HG02970 (cell line): Measurements from ENCODE around the gene PPIL6.

Experiments
- ATAC-seq: cut with Tn5 transposase; IDR thresholded peaks from one replicate; pipeline ENCODE4 v1.9.1; 2021; ENCODE audit warnings: mild to moderate bottlenecking, moderate library complexity, moderate number of reproducible peaks; ENCODE audit not compliant: unreplicated experiment, low FRiP score

Gene PPIL6

DNA sequence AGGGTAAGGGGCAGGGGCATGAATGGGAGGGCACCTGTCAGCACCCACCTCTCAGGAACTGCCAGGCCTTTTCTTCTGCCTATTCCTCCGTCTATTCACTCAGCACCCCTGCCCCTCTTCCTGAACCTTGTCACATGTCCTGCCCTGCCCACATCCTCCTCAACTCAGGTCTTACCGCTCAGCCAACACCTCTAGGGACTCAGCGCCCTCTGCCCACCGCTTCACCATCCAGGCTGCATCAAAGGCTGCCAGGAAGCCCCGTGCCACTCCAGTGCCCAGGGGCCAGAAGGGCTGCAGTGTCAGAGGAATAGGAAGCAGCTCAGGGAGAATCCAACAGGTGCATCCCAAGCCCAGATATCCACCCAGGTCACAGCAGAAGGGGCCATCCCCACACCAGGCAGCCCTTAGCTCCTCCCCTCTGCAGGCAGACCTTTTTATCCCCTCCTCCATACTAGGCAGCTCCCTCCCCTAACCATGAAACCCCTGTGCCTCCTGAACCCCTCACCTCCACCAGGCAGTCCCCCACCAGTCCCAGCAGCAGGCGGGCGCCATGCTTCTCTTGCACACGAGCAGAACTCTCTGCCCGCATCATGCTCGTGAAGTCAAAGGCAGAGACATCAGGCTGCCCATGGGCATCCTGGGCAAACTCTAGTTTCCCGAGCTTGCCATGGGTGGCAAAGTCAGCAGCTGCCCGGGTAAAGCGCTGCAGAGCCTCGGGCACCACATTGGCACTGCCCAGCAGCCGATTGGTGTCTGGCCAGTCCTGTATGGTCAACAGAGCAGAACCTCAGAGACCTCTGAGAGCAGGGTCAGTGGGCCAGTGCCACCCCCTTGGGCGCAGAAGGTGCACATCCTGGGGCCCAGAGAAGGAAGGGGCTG is 9.6 kb upstream of the PPIL6 start:
- no peak for ATAC-seq

DNA sequence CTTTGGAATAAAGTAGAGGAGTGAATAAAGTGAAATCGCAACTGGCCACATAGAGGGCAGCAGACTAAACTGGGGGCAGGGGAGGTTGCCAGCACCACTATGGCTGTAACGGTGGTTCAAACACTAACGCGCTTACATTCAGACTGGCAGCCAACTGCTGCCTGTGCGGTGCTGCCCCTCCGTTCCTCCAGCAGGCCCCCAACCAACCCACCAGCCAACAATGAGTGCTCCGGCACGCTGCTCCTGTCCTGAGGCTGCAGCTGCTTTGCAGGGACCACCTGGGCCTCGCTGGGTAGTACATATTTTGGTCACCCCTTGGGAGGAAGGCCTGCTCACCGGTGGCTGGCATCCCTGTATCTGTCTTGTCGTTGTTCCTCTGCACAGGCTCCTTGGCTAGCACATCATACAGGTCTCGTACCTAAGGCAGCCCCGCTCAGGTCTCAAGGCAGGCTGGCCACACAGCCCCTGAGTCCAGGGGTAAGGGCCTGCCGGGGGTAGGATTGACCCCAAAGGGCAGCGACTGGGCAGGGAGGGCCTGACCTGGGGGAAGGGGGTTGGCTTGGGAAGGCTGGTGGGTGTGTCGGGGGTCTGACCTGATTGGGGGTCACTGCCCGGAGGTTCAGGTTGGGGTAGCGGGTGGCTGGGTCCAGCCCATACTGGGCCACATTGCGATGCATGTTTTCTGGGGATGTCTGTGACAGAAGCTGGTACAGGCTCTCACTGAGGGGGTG is 8.8 kb upstream of the PPIL6 start:
- no peak for ATAC-seq

DNA sequence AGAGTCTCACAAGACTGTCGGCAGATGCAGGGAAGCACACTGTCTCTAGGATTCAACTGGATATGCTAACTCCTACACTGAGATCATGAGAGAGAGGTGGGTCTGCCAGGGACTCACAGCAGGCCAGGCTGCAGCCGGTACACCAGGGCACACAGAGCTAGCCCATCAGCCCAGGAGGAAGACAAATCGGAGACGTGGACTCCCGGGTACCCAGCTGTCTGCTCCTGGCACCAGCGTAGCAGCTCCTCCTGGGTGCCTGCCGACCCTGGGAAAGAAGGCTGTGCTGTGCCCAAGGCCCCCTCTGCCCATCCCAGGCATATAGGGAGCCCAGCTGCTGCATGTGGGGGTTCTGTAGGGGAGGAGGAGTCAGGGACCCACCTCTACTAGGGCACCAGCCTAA is 8.2 kb upstream of the PPIL6 start:
- ATAC-seq = no peak

DNA sequence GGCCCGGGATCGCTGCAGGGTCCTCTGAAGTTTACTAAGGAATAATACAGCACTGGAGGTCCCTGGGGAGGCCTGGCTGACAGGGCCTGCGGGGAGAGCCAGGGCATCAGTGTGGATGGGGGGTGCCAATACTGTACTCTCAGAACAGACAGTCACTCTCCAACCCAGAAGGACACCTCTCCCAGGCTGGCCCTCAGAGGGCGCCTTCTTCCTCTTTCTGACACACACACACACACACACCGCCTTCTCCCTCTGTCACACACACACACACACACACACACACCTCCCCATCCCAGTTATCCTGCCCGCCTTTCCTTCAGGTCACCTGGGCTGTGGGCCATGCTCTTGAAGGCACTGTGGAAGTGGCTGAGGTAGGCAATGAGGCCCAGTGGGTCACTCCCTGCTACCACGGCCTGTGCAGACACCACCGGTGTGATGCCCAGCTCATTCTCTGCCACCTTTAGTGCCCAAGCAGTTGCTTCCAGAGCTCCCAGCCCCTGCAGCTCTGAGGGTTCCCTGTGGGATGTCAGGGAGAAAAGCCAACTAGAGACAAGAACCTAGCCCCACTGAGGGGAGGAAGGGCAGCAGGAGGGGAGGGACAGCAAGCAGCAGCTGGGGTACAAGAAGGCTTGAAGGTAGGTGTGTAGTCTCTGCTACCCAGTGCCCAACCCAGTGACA is 7.6 kb upstream of the PPIL6 start:
- no peak for ATAC-seq

DNA sequence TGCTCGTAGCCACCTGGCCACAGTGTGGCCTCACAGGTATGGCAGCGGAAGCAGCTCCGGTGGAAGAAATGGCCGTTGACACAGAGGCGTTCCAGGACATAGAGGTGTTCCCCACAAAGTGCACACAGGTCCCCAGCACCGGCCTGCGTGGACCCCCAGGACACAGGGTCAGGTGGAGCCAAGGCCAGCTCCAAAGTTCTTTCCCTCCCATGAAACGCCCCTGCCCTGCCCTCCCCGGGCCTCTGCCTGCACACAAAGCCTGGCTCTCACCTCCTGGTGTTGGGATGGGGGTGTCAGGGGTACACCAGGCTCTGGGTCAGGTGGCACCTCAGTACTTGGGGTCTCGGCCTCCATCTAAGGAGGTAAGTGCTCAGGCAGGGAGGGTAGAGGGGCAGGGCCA is 6.7 kb upstream of the PPIL6 start:
- no peak for ATAC-seq

DNA sequence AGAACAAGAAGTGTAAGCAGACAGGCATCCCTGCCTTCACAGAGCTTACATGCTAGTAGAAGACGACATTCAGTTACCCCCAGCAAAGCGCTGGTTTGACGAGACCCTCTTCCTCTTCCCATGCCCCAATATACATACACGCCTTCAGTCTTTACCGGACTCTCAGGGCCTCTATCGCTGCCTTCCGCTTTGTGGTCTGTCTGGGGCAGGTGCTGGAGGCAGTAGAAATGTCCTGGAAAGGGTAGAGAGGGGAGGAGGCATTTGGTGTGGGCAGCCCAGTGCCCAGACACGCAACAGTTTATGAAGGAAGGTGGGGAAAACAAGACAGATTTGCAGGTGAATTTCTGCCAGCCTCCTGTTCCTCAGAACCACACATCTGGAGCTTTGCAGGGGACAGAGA is 6.1 kb upstream of the PPIL6 start:
- ATAC-seq = no peak

DNA sequence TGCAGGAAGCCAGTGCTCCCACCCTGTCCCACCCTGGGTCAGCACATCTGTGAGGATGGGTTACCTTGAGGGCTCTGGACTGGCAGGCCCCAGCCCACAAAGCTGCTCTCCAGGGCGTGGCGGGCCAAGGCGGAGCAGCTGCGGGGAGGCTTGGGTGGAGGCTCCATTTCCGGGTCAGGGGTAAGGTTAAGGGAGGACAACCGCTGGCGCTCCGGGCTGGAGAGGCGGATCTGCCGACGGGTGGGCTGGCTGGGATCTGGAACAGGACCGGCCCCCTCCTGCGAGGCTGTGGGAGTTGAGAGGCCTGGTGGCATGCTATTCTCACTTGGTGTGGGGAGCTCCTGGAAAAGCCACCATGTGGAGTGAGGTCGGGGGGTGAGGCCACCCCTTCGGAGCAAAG is 5.6 kb upstream of the PPIL6 start:
- no peak for ATAC-seq

DNA sequence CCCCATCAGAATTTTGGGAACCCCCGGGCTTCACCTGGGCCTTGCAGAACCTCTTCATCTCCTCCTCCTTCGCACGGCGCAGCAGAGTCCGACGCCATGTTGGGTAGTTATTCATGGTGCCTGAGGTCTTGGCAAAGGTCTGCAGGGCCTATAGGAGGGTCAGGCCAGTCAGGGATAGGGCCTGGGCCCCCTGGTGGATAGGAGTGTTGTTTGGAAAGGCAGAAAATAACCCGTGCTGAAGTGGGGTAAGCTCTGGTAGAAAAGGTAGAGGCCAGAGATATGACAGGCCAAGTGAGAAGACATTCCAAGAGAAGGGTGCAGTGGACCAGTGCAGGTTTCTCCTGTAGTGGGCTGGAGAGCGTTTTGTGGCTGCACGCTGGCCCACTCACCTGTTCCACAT is 5.0 kb upstream of the PPIL6 start:
- ATAC-seq = no peak

DNA sequence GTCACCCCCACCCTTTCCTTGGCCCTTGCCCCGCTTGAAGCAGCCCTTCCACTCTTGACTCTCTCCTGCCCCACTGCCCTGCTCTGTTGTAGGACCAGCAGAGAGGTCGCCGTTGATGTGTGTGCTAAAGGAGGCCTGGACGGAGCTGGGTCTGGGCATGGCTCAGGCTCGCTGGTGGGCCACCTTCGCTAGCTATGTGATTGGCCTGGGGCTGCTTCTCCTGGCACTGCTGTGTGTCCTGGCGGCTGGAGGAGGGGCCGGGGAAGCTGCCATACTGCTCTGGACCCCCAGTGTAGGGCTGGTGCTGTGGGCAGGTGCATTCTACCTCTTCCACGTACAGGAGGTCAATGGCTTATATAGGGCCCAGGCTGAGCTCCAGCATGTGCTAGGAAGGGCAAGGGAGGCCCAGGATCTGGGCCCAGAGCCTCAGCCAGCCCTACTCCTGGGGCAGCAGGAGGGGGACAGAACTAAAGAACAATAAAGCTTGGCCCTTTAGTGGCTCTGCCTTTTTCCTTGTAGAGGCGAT is 3.1 kb upstream of the PPIL6 start:
- no peak for ATAC-seq

DNA sequence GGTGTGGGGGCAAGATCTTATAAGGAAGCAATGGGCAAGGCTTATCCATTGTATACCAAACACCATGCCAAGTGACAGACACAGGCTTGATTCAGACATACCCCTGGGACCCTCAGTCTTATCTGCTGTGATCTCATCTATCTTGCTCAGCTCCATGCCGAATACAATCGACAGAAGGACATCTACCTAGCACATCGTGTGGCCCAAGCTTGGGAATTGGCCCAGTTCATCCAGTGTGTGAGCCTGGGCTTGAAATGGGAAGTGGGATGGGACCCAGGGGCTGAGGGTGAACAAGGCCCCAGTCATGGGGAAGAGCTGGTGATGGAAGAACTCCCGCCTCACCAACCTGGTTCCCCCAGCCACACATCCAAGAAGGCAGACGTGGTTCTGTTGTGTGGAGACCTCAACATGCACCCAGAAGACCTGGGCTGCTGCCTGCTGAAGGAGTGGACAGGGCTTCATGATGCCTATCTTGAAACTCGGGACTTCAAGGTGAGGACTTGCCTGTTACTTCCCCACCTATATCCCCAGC is 2.0 kb upstream of the PPIL6 start:
- ATAC-seq = no peak

DNA sequence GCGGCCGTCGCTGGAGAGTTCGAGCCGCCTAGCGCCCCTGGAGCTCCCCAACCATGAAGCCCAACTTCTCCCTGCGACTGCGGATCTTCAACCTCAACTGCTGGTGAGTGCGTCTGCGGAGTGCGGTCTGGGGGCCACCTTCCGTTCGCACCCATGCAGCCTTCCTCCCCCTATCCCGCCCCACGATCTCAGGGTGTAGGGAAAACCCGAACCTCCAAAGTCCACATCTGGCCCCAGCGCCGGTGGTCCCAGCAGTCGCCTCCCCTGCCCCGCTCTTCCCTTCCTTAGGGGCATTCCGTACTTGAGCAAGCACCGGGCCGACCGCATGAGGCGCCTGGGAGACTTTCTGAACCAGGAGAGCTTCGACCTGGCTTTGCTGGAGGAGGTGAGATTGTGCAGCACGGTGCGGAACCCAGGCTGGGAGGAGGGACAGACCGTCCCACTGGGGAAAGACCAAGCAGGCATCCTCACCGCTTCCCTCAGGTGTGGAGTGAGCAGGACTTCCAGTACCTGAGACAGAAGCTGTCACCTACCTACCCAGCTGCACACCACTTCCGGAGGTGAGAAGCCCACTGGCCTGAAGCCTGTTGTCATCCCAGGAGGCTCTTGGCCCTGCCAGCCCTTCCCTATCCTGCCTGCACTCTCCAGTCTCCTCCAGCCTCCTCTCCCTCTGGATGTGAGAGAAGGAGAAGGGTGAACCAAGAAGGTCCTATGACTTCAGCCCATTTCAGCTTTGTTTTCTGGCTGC is 815 bp upstream of the PPIL6 start:
- peak; percentile 7 for ATAC-seq

DNA sequence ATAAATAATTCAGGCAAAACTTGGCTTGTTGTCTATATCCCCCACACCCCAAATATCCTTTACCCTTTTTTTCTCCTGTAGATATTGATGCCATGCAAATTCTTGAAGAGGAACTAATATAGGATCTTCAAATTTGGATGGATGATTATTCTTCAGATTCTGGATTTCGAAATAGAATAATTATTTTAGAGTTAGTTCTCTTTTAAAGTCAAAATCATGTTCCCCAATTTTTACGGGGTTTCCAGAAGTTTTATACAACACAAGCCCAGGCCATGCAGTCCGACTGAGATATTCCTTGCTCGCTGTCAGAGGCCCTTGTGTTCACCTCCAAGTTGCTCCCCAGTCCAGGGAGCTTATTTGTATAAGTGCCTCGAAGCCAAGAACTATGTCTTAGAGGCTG is 4.4 kb downstream of the PPIL6 start:
- no peak for ATAC-seq

DNA sequence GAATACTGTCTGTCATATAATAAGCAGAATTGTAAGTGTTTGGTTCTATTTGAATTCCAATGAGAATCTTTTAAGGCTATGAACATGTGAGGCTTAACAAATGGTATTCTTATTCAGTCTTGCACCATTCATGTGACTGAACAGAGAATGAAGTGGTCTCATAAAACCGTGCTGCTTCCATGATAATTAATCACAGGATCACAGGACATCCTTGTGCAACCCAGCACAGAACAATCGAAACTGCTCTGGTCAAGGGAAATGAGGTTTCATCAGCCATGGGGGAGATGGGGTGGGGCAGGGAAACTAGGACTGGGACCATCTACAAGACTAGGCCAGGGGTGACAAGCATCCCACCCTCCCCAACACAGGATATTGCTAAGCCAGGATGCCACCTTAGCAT is 6.0 kb downstream of the PPIL6 start:
- ATAC-seq = no peak

DNA sequence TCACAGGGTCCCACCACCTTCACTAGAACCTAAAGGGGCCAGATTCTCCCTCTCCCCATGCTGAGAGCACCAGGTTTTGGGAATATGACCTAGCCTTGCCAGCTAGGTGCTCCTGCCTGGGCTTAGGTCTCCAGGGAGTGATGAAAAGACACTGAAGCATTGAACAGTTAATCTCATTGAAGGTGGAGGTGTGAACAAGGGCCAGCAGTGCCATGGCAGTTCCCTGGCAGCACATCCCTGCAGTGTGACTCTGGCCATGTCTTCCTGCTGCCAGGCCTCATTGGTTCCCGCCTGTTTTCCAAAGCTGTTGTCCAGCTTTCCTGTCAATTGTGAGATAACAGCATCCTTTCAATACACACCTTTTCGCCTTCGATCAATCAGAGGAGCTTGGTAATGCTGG is 10.9 kb downstream of the PPIL6 start:
- no peak for ATAC-seq

DNA sequence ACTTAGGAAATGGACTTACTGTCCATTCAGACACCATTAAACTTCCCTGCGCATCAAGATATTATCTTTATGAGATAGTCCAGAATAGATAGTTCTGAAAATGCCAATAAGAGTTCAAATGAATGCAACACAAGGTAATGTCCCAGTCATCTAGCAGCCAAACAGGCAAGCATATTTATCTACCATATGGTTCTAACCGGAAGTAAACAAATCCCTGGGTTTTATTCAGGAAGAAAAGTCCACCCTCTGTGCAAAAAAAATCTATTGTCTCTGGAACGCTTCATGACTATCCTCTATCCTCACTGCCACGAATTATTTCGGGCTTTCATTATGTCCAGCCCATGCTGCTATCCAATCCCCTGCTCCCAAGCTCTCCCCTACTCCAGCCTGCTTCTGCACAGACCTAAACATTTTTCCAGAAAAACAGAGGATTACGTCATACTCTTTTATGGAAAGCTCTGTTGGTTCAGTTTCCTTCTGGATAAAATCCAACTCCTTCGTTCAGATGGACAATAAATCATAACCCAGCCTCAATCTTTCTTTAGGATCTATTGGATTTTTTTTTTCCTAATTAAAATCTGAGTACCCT is 11.4 kb downstream of the PPIL6 start:
- no peak for ATAC-seq

DNA sequence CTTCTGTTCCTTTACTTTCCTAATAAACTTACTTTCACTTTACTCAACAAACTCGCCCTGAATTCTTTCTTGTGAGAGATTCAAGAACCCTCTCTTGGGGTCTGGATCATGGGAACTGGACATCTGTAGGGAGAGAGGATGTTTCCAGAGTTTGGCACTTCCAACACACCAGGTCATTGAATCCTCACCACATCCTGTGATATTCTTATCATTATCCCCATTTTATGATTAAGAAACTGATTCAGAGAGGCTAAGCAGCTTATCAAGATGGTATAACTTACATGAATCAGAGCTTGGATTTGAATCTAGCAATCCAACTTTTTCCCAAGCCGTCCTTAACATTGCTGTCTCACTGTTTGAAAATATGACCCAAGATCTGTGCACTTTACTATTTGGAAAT is 15.5 kb downstream of the PPIL6 start:
- ATAC-seq = no peak

DNA sequence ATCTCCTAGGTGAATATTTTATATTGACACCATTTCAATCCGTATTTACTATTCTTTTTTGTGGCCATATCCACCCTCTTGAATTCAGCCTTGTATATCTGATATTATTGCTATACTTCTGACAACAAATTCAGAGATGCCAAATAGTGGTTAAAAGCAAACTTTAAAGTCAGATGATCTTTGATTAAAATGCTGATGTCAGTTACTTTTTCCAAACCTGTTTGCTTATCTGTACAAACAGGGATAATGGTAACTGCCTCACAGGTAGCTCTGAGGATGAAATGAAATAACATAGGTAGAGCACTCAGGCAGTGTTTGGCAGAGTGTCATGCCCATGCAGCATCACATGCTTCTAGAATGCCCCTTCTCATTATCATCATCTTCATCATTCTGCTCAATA is 19.2 kb downstream of the PPIL6 start:
- no peak for ATAC-seq

DNA sequence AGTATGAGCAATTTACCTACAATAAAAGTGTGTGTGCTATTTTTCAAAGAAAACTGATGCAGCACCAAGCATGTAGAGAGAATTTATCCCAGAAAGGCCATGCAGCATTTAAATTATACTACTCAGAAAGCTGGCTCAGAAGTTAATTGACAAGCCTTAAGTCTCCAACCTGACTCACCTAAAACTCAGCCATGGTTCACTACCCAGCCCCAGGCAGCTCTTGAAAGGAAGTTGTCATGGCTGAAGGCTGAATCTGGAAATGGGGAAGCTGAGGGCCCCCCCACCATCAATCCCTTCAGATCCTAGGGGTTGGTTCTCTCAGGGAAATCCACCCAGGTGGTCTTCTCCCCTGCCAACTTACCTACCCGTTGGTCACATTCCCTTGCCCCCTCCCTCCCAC is 19.7 kb downstream of the PPIL6 start:
- no peak for ATAC-seq

DNA sequence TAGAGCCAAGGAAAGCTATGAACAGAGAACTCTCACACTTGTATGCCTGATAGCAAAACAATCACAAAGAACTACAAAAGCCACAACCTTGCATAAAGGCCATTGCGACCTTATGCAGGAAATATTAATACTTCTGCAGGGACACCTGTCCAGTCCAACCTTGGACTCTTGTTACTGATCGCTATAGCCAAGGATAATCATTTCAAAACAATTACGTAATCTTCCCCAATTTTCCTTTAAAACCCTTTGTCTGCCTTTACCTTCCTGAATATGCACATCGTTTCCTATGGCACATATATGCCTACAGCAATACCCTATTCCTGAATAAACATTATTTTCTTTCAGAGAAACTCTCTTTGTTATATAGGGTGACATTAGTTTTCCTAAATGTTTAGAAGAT is 22.8 kb downstream of the PPIL6 start:
- no peak for ATAC-seq

DNA sequence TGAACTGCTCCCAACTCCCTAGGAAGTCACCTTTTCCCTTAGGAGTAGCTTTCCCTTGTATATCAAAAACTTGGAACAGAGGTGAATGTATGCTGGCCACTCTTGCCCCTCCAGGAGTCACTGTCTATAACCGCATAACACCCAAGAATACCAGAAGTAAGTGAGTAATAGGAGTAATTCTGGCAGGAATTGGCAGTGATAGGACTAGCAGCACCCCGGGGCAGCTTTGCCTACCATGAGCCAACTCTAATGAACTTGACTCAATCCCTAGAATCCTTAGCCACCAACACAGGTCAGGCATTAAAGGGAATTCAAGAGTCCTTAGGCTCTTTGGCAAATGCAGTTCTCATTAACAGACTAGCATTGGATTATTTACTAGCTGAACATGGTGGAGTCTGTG is 29.4 kb downstream of the PPIL6 start:
- ATAC-seq = no peak
